Measurements from ENCODE around the gene ANKRD18A. TPM values are rescaled to one million over a fixed set of nuclear protein-coding genes. Genes with fewer than 3 reads are reported as not detected.

The ANKRD18A gene
- polyA plus RNA-seq, 1 donor from 2014 or later = 0.45 TPM

GRCh38 chr9:38529317-38529716, 91.1 kb downstream of the ANKRD18A start:
- no peaks in the 10 kb centered on the region for H3K9me3 ChIP-seq (ENCODE audit: low read length)
- TF ChIP-seq EZH2 (IDR thresholded peaks at IDR 0.05; ENCODE audit: borderline replicate concordance, insufficient read depth, low read length, poor library complexity, severe bottlenecking) (no peak), POLR2AphosphoS5 (IDR thresholded peaks at IDR 0.05) (no peak), MXI1 (conservative IDR thresholded peaks at IDR 0.05; ENCODE audit: poor library complexity, severe bottlenecking) (no peak), CTCF (IDR thresholded peaks at IDR 0.05; ENCODE audit: poor library complexity, severe bottlenecking) (no peak), RAD21 (conservative IDR thresholded peaks at IDR 0.05) (no peak), REST (IDR thresholded peaks at IDR 0.05; ENCODE audit: borderline replicate concordance) (no peak), EP300 (conservative IDR thresholded peaks at IDR 0.05; ENCODE audit: poor library complexity, severe bottlenecking) (no peak), SMC3 (conservative IDR thresholded peaks at IDR 0.05; ENCODE audit: poor library complexity) (no peak), TAF1 (IDR thresholded peaks at IDR 0.05; ENCODE audit: low read depth) (no peak)

GRCh38 chr9:38527503-38527902, 92.9 kb downstream of the ANKRD18A start:
- Histone ChIP-seq H3K9me3 (ENCODE audit: low read length) (no peaks in the 10 kb centered on the region), H3K9me2 (ENCODE audit: insufficient read depth, low read length) (no peaks in the 10 kb centered on the region)

More at GRCh38 chr9:38529317-38529716, 91.1 kb downstream of the ANKRD18A start:
- no peak overlapping the region for H3K9ac ChIP-seq (ENCODE audit: low read length)
- H3F3A ChIP-seq (ENCODE audit: insufficient read depth, low read length, poor library complexity, severe bottlenecking) = no peaks in the 10 kb centered on the region
- no peaks in the 10 kb centered on the region for H3K36me3 ChIP-seq (ENCODE audit: insufficient read depth, low read length)
- H3K79me2 ChIP-seq (replicated peaks; ENCODE audit: insufficient read depth, low read length) = no peaks in the 10 kb centered on the region
- H3K27me3 ChIP-seq (ENCODE audit: insufficient read depth, low read depth, low read length) = no peaks in the 10 kb centered on the region
- H3K4me3 ChIP-seq (ENCODE audit: low read length) = no peak overlapping the region
- H3K4me2 ChIP-seq (ENCODE audit: low read length) = no peak overlapping the region
- no peaks in the 10 kb centered on the region for H4K20me1 ChIP-seq (ENCODE audit: insufficient read depth)
- H2AFZ ChIP-seq (ENCODE audit: low read depth, low read length) = no peak overlapping the region
- no peaks in the 10 kb centered on the region for H3K9me2 ChIP-seq (ENCODE audit: insufficient read depth, low read length)
- H3K27ac ChIP-seq (ENCODE audit: low read length) = no peak overlapping the region

More at GRCh38 chr9:38527503-38527902, 92.9 kb downstream of the ANKRD18A start:
- no peak overlapping the region for H3K9ac ChIP-seq (ENCODE audit: low read length)
- H4K20me1 ChIP-seq (ENCODE audit: insufficient read depth) = no peaks in the 10 kb centered on the region
- no peak overlapping the region for H3K4me3 ChIP-seq (ENCODE audit: low read length)
- H3K4me2 ChIP-seq (ENCODE audit: low read length) = no peak overlapping the region
- no peak overlapping the region for H3K27ac ChIP-seq (ENCODE audit: low read length)
- TF ChIP-seq MXI1 (conservative IDR thresholded peaks at IDR 0.05; ENCODE audit: poor library complexity, severe bottlenecking) (no peak), RAD21 (conservative IDR thresholded peaks at IDR 0.05) (no peak), CTCF (IDR thresholded peaks at IDR 0.05; ENCODE audit: poor library complexity, severe bottlenecking) (no peak), TAF1 (IDR thresholded peaks at IDR 0.05; ENCODE audit: low read depth) (no peak), REST (IDR thresholded peaks at IDR 0.05; ENCODE audit: borderline replicate concordance) (no peak), EZH2 (IDR thresholded peaks at IDR 0.05; ENCODE audit: borderline replicate concordance, insufficient read depth, low read length, poor library complexity, severe bottlenecking) (no peak), POLR2AphosphoS5 (IDR thresholded peaks at IDR 0.05) (no peak)
- H3K79me2 ChIP-seq (replicated peaks; ENCODE audit: insufficient read depth, low read length) = no peaks in the 10 kb centered on the region
- H3K36me3 ChIP-seq (ENCODE audit: insufficient read depth, low read length) = no peaks in the 10 kb centered on the region
- no peak overlapping the region for H2AFZ ChIP-seq (ENCODE audit: low read depth, low read length)
- H3F3A ChIP-seq (ENCODE audit: insufficient read depth, low read length, poor library complexity, severe bottlenecking) = no peaks in the 10 kb centered on the region
- no peaks in the 10 kb centered on the region for H3K27me3 ChIP-seq (ENCODE audit: insufficient read depth, low read depth, low read length)

Data from neural cell (in vitro differentiated cells).